CD4-positive, alpha-beta T cell treated with Interleukin-15 for 1 hour (primary cell): ENCODE measurements around the gene SMARCD3.

ENCODE experiments used
- DNase-seq: peaks from one replicate; pipeline ENCODE4 v3.0.0-alpha.2; 2020

Gene SMARCD3

DNA sequence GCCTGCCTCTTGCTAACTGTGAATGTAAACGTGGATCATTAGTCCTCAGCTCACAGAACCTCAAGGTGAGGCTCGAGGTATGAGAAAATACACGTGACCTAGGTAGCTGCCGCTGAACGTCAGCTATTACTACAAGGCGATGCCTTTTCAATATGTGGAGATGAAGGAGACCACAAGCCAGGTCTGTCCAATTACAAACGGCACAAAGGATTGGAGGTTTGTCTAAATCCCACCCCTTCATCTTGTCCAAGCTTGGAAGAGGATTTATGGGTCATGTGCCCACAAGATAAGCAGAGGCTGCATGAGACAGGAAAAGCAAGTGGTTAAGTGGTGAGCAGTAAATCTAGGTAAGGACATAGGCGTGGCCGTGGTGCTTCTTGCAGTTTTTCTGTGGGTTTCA, 41.6 kb downstream of the SMARCD3 start:
- no peak for DNase-seq

DNA sequence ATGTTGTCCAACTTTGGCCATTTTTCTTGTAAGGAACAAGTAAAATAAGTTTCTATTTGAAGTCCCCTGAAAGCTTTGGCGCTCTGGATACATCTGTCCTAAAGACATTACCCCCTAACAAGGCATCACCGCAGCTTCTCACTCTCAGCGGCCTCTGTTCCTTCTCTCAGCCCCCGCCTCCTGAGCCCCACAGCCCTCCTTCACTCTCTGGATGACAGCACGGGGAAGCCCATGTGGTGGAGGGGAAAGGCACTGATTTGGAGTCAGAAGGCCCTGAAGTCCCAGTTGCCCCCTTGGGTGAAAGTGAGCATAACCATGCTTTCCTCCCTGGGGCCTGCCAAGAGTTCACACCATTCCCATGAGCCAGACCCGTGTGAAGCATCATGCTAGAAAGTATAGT, 42.8 kb downstream of the SMARCD3 start:
- DNase-seq = no peak

DNA sequence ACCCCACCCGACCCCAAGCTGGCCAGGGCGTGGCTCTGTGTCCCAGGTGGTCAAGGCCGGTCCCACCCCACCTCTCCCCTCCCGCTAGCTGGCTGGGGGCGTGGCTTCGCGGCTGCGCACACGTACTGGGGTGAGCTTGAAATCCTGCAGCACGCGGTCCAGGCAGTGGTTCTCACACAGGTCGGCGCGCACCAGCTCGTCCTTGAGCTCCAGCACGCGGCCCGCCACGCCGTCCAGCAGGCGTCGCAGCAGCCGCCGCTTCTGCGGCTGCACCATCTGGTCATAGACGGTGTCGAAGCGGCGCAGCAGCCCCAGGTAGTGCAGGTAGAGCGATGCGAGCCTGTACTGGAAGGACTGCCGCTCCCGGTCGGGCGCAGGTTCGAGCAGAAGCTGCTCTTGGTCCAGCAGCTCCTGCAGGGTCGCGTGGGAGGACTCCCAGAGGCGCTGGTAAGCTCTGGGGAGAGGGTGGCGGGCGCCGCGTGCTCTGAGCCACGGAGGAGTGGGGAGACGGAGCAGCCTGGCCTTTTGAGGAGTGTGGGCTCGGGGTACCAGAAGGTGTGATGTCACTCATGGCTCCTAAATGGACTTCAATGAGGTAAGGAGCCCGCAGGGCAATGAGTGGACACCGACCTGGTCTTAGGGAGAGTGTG, 44.0 kb downstream of the SMARCD3 start:
- DNase-seq = no peak

DNA sequence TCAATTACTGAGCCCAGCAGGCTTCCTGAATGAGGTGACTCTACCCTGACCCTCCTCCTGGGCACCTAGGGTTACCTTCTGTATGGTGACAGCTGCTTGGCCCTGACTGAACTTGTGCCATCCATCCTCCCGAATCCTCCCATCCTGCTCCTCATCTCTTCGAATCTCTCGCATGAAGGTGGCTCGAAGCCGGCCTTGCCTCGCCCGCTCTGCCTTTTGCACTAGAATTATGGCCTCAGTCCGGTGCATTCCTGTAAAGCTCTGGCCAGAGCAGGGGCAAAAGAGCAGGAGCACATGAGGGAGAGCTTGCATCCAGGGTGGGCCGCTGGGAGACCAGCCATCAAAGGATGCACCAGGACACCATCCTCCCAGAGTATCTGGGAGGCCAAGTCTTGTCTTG, 45.7 kb downstream of the SMARCD3 start:
- DNase-seq = no peak

DNA sequence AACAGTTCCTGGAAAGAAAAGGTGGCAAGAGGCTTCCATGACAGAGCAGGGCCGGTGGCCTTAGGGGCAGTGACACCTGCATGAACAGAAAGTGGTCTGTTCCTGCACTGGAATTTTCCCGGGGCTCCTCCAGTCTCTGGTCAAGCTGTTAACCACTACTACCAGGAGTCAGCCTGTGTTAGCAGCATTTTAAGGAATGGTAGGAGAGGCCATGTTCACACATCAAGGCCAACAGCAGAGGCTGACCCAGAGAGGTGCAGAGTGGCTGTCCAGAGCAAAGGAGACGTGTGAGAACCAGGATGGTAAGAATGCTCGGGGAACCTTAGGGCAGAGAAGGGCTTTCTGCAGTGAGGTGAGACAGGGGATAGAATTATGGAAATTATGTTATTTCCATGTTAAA, 46.7 kb downstream of the SMARCD3 start:
- no peak for DNase-seq

DNA sequence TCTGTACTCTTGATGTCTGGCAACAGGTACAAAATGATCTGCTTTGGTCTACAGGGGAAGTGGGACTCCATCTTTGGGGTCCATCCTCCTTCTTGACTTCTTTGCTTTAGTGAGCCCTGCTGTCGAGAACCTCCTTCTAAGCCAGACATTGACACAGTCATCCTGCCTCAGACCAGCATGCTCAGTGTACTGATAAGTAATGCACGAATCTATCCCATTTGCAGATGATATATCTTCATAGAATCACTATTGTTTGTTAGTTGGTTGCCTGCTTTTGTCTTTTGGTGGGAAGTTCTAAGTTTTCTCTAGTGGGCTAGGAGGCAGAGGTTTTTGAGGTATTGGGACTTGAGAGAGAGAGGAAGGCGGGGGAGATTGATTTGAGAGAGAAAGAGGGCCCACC, 47.1 kb downstream of the SMARCD3 start:
- no peak for DNase-seq

DNA sequence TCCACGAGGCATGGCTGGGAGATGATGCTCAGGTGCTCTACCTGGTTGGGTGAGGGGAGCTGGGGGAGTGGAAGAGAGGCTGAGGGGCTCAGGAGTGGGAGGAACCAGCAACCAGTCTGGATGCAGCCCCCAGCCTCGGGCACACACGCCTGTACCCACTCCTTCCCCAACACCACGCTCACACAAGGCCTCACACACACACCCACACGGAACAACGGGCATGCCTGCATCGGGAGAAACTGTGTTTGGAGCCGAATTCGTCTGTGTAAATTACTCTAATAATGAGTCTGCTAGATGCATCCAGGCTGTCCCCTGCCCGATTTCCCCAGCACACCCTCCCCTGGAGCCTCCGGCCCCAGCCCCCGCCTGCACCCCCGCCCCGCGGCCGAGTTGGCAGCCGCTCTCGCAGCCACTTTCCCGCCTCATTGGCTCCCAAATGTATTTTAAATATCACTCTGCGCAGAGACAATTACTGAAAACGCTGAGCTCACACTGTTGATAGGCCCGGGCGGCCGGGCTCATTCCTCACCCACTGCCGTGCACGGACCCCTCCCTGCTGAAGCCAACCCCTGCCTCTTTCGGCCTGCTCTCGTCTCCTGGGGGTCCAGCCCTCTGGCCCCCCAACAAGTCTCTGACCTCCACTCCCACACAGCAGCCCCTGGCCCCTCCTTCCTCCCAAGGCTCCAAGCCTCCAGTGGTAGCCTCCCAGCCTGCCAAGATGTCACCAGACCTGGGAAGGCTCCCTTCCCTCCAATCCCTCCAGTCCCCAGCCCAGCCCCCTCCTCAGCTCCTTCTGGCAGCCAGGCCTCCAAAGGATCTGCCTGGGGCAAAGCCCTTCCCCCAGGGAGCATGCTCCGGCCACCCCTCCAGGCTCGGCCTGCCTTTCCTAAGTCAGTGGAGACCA, 49.3 kb downstream of the SMARCD3 start:
- DNase-seq = no peak

DNA sequence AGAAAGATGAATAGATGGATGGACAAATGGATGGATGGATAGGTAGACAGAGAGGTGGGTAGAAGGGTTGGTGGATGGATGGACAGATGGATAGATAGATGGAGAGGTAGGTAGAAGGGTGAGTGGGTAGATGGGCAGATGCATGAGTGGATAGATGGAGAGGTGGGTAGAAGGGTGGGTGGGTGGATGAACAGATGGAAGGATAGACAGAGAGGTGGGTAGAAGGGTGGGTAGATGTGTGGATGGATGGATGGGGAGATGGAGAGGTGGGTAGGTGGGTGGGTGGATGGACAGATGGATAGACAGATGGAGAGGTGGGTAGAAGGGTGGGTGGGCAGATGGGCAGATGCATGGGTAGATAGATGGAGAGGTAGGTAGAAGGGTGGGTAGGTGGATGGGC, 50.6 kb downstream of the SMARCD3 start:
- no peak for DNase-seq

DNA sequence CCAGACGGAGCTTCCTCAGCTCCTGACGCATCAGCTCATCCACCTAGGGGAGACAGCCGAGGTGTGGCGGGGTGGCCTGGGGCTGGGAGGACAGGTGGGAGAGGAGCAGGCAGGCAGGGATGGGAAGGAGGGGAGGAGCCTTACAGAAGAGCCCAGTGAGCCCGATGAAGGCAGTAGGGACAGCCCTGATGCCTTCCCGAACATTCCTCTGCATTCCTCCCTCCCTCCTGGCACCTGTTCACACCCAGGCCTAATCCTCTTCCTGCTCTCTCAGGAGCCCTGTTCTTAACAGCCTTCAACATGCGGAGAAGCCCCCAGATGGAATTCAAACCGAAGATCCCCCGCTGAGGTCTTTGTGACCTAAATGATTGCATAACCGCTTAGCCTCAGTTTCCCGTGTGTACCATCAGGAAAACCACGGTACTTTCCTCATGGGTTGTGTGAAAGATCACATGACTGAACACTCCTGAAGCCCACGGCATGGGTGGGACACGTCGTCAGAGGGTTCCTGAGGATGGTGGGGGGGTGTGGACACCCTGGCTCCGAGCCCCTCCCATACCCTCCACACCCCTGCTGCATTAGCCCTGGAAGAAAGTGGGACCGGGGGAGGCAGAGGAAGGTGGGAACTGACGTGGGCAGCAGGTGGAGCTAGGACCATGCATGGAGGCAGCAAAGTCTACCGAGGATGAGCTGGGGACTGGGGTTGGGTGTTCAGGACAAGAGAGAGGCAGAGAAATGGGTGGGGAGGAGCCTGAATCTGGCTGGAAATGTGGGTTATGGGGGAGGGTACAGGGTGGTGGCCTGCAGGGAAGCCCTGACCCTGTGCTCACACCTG, 52.7 kb downstream of the SMARCD3 start:
- no peak for DNase-seq

DNA sequence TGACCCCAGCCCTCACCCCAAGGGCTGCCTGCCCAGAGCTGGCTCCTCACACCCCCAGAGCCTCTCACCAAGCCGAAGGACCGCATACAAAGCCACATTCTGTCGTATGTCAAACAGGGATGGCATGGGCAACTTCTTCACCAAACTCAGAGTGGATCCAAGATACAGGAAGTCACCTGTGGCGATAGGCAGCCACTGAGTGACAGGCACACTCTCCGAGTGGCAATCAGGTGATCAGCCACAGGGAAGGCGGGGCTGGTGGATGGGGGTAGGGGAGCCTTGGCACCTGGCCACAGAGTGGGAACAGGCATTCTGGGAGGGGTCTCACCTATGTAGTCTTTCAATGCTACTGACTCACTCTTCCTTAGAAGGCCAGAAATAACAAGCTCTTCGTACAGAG, 54.3 kb downstream of the SMARCD3 start:
- no peak for DNase-seq

DNA sequence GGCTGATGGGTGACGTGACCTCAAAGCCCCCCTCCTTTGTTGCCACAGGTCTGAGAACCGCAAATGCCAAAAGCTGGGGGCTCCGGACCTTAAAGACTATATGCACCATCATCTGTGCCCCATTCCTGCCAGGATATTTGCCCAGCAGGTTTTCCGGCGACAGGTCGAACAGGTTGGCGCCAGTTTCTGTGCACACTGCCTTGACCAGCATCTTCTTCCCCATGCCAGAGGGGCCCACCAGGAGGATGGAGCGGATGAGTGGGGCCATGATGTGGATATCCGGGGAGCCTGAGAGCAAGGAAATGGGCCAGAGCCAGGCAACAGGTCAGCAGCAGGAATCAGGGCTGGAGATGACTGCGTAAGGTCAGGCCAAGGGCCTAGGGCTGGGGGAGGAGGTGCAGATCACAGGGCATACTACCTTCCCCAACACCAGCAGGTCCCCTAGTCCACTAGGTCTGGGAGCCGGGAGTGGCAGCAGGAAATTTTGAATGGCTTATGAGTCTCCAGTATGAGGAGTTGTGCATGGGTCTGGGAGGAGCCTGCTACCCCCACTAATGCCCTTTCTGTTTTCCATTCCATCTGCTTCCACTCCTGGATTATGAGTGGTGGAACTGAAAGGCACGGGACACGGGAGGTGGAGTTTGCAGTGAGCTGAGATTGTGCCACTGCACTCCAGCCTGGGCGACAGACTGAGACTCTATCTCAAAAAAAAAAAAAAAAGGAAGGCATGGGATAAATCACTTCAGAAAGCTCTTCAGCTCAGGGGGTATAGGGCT, 55.1 kb downstream of the SMARCD3 start:
- no peak for DNase-seq

DNA sequence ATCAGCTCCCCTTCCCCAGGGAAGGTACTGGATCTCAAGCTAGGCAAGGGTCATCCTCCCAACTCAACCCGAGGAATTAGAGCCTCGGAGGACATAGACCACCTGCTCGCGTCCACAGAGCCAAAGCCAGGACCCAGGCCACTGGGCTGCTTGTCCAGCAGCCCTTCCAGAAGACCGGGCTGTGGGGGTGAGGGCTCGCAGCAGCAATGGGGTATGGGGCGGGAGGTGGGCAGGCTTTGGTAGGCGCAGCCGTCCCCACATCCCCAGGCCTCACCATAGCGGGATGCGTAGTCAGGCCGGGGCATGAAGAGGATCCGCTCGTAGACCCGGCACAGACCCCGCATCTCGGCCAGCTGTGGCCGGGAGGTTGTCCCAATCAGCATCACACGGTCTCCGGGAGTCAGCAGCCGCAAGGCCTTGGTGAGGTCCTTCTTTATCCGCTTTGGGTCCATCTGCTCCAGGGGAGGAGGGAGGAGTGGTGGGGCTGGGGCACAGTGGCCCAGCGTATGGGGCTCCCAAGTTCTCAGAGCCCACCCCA, 56.4 kb downstream of the SMARCD3 start:
- DNase-seq = no peak

DNA sequence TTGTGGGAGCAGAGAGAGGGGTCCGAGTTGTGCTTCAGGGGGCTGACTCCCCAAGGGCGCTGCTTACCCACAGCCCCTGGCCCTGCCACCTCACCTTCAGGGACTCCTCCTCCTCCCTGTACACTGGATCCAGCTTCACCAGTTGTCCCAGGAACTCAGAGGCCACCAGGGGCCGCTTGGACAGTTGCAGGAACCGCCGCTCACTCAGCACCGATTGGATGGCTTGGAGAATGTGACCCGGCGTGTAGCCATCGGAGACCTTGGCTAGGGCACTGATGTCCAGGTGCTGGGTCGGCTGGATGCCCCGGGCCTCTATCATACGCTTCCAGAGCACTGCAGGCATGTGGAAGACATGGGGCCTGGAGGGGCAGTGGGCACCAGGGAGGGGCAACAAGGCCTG, 57.0 kb downstream of the SMARCD3 start:
- no peak for DNase-seq

DNA sequence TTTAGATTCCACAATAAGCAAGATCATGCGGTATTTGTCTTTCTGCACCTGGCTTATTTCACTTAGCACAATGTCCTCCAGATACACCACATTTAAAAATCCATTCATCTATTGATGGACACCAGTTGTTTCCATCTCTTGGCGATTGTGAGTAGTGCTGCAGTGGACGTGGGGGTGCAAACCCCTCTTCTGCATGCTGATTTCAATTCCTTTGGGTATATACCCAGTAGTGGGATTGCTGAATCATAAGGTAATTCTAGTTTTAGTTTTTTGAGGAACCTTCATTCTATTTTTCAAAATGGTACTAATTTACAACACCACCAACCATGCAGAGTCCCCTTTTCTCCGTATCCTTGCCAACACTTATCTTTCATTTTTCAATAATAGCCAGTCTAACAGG, 59.5 kb downstream of the SMARCD3 start:
- DNase-seq = no peak
